ENCODE results near the gene SCARF1. TPM values are rescaled to one million over a fixed set of nuclear protein-coding genes. Genes with fewer than 3 reads are reported as not detected.

The SCARF1 gene
- polyA plus RNA-seq, 1 donor (not counting 4 experiments of a cell fraction or from before 2014, with no cell fraction given) = 0.05 TPM

DNA sequence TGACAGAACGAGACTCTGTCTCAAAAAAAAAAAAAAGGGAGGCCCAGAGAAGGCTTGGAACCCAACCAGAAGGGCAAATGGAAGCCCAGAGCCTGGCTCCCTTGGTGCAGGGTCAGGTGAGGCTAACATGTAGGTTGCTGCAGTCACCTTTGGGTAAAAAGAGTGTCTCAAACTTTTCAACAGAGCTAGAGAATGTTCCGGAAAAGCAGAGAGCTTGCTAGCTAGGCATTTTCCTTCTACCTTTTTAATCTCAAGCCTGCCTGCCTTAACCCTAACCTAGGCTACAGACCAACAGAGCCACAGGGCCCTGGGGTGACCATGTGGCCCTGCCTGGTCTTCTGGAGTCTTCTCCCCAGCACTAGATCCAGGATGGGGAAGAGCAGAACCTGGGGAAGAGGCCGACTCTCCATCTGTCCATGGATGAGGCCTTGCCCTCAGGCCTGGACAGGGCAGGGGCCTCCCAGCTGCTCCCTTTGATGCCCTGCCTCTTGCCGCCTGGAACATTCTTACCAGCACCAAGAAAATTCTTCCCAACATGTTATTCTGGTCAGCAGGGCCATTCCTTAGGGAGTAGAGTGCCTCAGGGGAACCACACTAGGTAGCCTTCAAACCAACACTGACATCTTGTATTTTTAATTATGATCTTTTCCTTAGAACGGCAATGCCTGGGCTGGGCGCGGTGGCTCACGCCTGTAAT is 47.0 kb downstream of the SCARF1 start:
- DNase-seq (ENCODE audit: low read depth, low spot score) = no peak
- TF ChIP-seq EZH2 (IDR thresholded peaks at IDR 0.05; ENCODE audit: low read length) = no peak
- no peak overlapping the region for H3K4me3 ChIP-seq (ENCODE audit: control insufficient read depth in 2 of 3, extremely low read depth in 1 of 3, insufficient read depth in 2 of 3, low read depth in 1 of 3, low read length in 3 of 3)
- no peak overlapping the region for H2AFZ ChIP-seq (ENCODE audit: control insufficient read depth, low read length)
- H3K79me2 ChIP-seq (ENCODE audit: control insufficient read depth, insufficient read depth, low read length) = no peaks in the 10 kb centered on the region
- no peaks in the 10 kb centered on the region for H3K27me3 ChIP-seq (ENCODE audit: control insufficient read depth, extremely low read depth, insufficient read depth, low read length)
- no peak overlapping the region for H3K9ac ChIP-seq (ENCODE audit: control insufficient read depth, extremely low read depth, insufficient read depth, low read length)
- dilution Hi-C loops (cut with MboI; ENCODE audit: extremely low pct_ligation_motif_present, low sequenced_read_pairs) = no loop called here
- H3K27ac ChIP-seq (ENCODE audit: control insufficient read depth, insufficient read depth, low read length) = no peak overlapping the region
- peaks cover 5% of the 10 kb centered on the region for H3K4me1 ChIP-seq (ENCODE audit: control insufficient read depth, extremely low read depth, insufficient read depth, low read length)
- H3K9me1 ChIP-seq (ENCODE audit: control insufficient read depth, extremely low read depth, insufficient read depth, low read length) = no peaks in the 10 kb centered on the region
- no peaks in the 10 kb centered on the region for H3K36me3 ChIP-seq (ENCODE audit: control insufficient read depth in 2 of 2, extremely low read depth in 1 of 2, insufficient read depth in 2 of 2, low read length in 2 of 2)
- H3K4me2 ChIP-seq (ENCODE audit: control insufficient read depth, extremely low read depth, insufficient read depth, low read depth, low read length) = no peak overlapping the region
- H3K9me3 ChIP-seq (ENCODE audit: control insufficient read depth, low read depth, low read length) = peaks cover 4% of the 10 kb centered on the region
- no peak for FAIRE-seq
- no peaks in the 10 kb centered on the region for H4K20me1 ChIP-seq (ENCODE audit: control insufficient read depth, extremely low read depth, insufficient read depth, low read length)

GRCh38 chr17:1597861-1598342 is 47.6 kb downstream of the SCARF1 start:
- Histone ChIP-seq H3K9ac (ENCODE audit: control insufficient read depth, extremely low read depth, insufficient read depth, low read length) (no peak overlapping the region), H3K79me2 (ENCODE audit: control insufficient read depth, insufficient read depth, low read length) (no peaks in the 10 kb centered on the region), H3K4me3 (ENCODE audit: control insufficient read depth in 2 of 3, extremely low read depth in 1 of 3, insufficient read depth in 2 of 3, low read depth in 1 of 3, low read length in 3 of 3) (no peak overlapping the region), H3K27ac (ENCODE audit: control insufficient read depth, insufficient read depth, low read length) (no peak overlapping the region), H3K9me1 (ENCODE audit: control insufficient read depth, extremely low read depth, insufficient read depth, low read length) (no peaks in the 10 kb centered on the region), H2AFZ (ENCODE audit: control insufficient read depth, low read length) (no peak overlapping the region), H3K4me2 (ENCODE audit: control insufficient read depth, extremely low read depth, insufficient read depth, low read depth, low read length) (no peak overlapping the region), H4K20me1 (ENCODE audit: control insufficient read depth, extremely low read depth, insufficient read depth, low read length) (no peaks in the 10 kb centered on the region), H3K27me3 (ENCODE audit: control insufficient read depth, extremely low read depth, insufficient read depth, low read length) (no peaks in the 10 kb centered on the region), H3K9me3 (ENCODE audit: control insufficient read depth, low read depth, low read length) (peaks cover 4% of the 10 kb centered on the region), H3K36me3 (ENCODE audit: control insufficient read depth in 2 of 2, extremely low read depth in 1 of 2, insufficient read depth in 2 of 2, low read length in 2 of 2) (peaks cover 0 to 4% of the 10 kb centered on the region in 2 experiments), H3K4me1 (ENCODE audit: control insufficient read depth, extremely low read depth, insufficient read depth, low read length) (peaks cover 5% of the 10 kb centered on the region)
- dilution Hi-C loops (cut with MboI; ENCODE audit: extremely low pct_ligation_motif_present, low sequenced_read_pairs) = no loop called here
- TF ChIP-seq EZH2 (IDR thresholded peaks at IDR 0.05; ENCODE audit: low read length) (no peak), CTCF (optimal IDR thresholded peaks at IDR 0.05 in 1 of 3, IDR thresholded peaks at IDR 0.05 in 1 of 3, conservative IDR thresholded peaks at IDR 0.05 in 1 of 3; ENCODE audit: extremely low read depth in 1 of 3, insufficient read depth in 2 of 3, low read length in 3 of 3) (no peak)
- FAIRE-seq (peak; percentile 89), DNase-seq (ENCODE audit: low read depth, low spot score) (no peak)

- TF ChIP-seq EZH2 (IDR thresholded peaks at IDR 0.05; ENCODE audit: low read length) = no peak
- no peak for TF ChIP-seq CTCF (optimal IDR thresholded peaks at IDR 0.05 in 1 of 3, IDR thresholded peaks at IDR 0.05 in 1 of 3, conservative IDR thresholded peaks at IDR 0.05 in 1 of 3; ENCODE audit: extremely low read depth in 1 of 3, insufficient read depth in 2 of 3, low read length in 3 of 3)
- H4K20me1 ChIP-seq (ENCODE audit: control insufficient read depth, extremely low read depth, insufficient read depth, low read length) = peaks cover 8% of the 10 kb centered on the region
- H3K9me3 ChIP-seq (ENCODE audit: control insufficient read depth, low read depth, low read length) = no peaks in the 10 kb centered on the region
- dilution Hi-C loops (cut with MboI; ENCODE audit: extremely low pct_ligation_motif_present, low sequenced_read_pairs) = no loop called here
- H3K36me3 ChIP-seq (ENCODE audit: control insufficient read depth in 2 of 2, extremely low read depth in 1 of 2, insufficient read depth in 2 of 2, low read length in 2 of 2) = peaks cover 0 to 14% of the 10 kb centered on the region in 2 experiments
- no peak for DNase-seq (ENCODE audit: low read depth, low spot score)
- no peaks in the 10 kb centered on the region for H3K27me3 ChIP-seq (ENCODE audit: control insufficient read depth, extremely low read depth, insufficient read depth, low read length)
- H3K4me3 ChIP-seq (ENCODE audit: control insufficient read depth in 2 of 3, extremely low read depth in 1 of 3, insufficient read depth in 2 of 3, low read depth in 1 of 3, low read length in 3 of 3) = no peak overlapping the region
- H3K9me1 ChIP-seq (ENCODE audit: control insufficient read depth, extremely low read depth, insufficient read depth, low read length) = no peaks in the 10 kb centered on the region
- no peak overlapping the region for H2AFZ ChIP-seq (ENCODE audit: control insufficient read depth, low read length)
- H3K4me2 ChIP-seq (ENCODE audit: control insufficient read depth, extremely low read depth, insufficient read depth, low read depth, low read length) = no peak overlapping the region
- no peak overlapping the region for H3K27ac ChIP-seq (ENCODE audit: control insufficient read depth, insufficient read depth, low read length)
- peaks cover 19% of the 10 kb centered on the region for H3K4me1 ChIP-seq (ENCODE audit: control insufficient read depth, extremely low read depth, insufficient read depth, low read length)
- no peak for FAIRE-seq
- H3K79me2 ChIP-seq (ENCODE audit: control insufficient read depth, insufficient read depth, low read length) = no peaks in the 10 kb centered on the region
- H3K9ac ChIP-seq (ENCODE audit: control insufficient read depth, extremely low read depth, insufficient read depth, low read length) = no peak overlapping the region
Measured at GRCh38 chr17:1593630-1593931, 52.0 kb downstream of the SCARF1 start.
